SIG-M5 (cell line): ENCODE measurements around the gene CDH22.

Experiments used
- DNase-seq: peaks from one replicate; lab custom pipeline; 2025; lab: John Stamatoyannopoulos, UW

CDH22 gene

DNA sequence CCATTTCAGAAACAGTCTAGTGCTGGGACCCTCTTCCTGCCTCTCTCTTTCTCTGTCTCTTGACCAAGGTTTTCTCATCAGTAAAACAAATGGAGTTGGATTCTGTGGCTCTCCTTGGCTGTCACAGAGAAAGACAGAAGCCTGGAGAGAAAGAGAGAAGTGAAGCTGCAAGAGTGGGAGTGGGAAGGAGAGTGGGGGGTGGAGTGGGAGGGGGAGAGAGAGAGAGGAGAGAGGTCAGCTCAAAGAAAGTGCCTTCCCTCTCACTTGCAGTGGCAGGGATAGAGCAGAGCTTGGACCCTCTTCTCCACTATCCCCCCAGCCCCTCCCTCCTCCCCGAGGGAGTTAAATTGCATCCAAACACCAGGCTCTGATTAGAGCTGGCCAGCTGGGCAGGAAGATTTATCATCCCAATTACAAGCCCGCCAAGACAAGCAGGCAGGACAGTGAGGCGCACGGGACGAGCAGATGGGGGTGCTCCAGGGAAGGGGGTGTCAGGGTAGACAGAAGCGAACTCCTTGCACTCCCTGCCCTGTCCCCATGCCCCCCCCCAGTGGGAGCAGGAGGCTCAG, 115.8 kb downstream of the CDH22 start:
- DNase-seq: no peak

DNA sequence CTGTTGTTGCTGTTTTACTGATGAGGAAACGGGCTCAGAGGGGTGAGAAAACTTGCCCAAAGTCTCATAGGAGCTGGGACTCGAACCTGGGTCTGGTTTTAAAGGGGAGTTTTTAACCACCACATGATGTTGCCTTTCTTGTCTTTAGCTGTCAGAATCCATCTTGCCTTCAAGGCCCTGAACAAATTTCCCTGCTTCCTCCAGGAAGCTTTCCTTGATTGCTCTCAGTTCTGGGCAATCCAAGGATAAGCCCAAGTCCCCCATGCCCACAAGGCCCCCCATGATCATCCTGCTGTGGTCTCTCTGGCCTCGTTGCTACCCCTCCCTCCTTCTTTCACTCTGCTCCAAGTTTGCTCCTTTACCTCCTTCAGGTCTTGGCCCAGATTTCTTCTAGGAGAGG, 116.7 kb downstream of the CDH22 start:
- no peak for DNase-seq

DNA sequence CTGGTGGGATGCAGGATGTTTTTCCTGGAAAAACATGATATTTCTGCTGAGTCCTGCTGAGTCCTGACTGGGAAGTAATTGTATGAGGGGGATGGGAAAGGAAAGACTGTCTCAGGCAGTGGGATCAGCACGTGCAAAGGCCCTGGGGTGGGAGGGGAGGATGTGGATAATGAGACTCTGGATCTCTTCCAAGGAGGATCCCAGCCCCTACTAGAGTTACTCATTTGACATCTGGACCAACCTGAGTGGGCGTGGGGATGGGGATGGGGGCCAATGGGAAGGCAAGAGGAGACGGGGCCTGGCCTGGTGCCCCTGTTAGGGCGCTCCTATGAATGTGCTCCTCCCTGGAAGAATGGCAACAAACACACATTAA, 117.1 kb downstream of the CDH22 start:
- DNase-seq: no peak

DNA sequence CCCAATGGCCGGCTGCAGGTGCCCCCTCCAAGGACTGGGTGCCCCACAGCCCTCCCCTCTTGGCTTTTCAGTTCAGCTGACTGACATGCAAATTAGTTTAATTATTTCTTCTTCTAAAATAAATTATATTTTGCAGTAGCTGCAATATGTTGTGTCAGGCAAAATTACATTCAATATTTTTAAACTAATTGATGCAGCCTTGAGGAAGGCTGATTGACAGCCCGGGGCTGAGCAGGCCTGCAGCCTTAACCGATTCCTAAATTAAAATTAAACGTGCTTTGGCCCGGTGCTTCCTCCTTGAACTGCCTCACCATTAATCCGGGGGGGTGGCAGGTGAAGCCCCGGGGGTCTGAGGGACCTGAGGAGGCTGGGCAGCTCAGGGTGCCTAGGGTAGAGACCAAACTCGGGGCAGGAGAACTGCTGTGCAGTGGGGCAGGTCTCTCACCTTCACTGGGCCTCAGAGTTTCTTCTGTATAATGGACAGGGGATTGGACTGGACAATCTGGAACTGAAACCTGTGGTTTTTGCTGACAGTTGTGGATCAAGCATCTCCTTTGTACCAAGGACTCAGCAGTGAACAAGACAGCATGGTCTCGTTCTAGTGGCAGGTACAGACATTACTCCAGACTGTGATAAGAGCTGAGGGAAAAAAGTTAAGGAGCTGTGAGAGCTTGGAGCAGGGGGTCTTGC, 117.7 kb downstream of the CDH22 start:
- DNase-seq: no peak

DNA sequence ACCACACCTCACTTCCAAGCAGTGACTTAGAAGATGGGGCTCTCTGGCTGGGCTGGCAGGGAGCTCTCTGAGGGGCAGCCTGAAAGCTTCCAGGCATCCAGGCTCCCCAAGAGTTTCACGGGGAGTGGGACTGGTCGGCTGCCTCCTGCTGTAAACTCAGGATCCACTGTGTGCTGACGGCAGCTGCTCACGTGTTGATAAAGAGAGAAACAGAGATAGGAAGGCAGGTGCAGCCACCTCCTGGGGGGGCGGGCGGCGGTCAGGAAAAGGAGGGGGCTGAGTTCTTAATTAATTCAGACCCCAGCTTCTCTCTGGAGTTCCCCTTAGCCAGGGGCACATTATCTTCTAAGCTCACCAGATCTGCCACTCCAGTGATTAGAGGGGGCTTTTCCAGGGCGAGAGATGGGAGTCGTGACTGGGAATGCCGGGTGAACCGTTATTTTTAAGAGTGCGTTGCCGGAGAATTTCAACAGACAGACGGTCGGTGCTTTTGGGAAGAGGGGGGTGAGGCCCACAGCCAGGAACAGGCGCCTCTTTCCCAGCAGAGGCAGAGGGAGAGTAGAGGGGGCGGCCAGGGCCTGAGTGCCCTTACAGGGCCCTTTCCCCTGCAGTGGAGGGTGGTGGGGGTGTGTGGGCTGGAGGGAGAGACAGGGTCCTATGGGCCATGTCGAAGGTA, 119.3 kb downstream of the CDH22 start:
- no peak for DNase-seq

DNA sequence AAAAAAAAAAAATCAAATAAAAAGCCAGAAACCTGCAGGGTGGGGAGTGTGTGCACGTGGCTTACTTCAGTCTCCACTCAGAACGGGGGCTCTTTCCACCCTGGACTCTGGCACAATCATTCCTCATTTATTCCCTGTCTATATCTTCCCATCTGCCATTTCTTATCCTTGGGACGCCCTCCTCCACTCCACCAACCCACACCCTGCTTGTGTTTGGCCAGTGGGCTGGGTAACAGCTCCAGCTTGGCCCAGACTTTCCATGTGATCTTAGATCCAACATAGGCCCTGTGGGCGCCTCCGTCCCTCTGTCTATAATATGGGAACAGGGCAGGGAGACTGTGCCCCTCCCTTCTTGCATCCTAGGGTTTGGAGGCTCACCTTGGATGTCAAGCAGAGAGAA, 122.1 kb downstream of the CDH22 start:
- no peak for DNase-seq

DNA sequence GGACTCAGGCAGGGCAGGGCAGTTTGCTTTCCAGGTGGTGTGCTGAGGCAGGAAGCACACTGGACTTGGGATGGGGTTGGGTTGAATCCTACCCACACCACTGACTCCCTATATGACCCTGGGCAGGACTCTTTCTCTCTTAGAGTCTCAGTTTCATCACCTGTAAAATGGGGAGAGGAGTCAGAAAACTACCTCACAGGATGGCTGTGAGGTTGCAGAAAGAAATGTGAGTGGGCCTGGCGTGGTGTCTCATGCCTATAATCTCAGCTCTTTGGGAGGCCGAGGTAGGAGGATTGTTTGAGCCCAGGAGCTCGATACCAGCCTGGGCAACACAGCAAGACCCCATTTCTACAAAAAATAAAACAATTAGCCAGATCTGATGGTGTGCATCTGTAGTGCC, 122.9 kb downstream of the CDH22 start:
- DNase-seq: no peak

DNA sequence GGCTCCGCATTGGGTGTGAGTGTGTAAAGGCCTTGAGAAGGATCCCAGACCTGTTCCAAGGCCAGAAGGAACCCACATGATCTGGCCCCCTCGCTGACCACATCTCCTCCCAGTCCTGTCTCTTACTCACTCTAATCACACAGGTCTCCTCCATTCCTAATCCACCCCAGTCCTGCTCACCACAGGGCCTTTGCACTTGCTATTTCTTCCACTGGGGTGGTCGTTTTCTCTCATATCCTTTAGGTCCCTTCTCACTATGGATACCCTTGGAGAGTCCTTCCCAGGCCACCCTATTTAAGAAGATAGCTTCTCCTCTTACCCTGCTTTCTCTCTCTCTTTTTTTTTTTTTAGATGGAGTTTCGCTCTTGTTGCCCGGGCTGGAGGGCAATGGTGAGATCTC, 124.5 kb downstream of the CDH22 start:
- no peak for DNase-seq

DNA sequence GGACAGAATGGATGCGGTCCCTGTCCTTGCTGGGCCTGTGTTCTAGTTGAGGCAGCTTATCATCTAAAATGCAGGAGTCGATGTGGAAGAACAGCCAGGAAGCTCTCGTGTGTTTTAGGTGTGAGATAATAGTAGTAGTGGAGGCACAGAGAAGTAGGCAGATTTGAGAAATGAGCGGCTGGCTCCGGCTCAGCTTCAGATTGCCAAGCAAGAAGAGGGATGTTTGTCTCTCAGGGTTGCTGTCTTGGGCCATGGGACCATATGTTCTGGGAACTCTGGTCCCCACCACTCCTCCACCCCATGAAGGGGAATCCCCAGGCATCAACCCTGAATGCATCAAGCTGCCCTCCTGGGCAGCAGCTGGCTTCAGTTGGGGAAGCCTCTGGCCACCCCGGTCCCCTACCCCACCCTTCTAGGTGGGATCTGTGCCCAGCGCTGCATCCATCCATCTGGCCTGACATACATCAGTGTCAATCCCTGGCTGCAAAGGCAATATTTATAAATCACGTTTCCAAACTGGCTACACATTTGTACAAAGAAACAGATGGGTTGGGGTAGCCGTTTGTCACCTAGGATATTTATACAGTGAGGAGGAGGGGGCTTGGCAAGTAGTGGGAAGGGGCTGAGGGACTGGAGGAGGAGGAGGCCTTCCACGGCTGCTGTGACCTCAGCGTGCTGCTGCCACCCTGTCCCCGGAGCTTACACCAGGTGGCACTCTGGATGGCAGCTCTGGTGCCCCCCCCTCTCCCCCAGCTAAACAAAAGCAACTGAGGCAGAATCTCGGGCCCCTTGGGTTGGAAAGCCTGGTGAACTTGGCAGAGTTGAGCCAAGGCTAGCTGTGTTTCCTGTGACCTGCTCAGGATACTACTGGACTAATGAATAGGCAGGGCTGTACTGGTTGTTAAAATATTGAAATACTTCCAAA, 125.8 kb downstream of the CDH22 start:
- no peak for DNase-seq

DNA sequence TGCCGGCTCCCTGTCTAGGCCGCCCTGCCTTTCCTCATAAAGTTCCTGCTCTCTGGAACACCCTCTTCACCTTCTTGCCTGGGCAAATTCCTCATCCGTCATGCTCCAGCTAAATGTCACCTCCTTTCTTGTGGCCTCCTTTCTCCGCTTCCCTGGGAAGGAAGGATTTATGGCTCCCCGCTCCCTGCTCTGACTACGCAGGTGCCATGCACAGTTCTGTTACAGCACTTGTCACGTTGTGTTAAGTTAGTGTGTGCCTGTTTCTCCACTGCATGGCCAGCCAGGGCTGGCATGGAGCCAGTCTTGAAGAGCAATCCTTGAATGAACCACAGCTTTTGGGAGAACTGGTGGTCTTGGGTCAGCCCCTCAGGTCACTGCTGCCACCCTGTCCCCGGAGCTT, 128.4 kb downstream of the CDH22 start:
- no peak for DNase-seq

DNA sequence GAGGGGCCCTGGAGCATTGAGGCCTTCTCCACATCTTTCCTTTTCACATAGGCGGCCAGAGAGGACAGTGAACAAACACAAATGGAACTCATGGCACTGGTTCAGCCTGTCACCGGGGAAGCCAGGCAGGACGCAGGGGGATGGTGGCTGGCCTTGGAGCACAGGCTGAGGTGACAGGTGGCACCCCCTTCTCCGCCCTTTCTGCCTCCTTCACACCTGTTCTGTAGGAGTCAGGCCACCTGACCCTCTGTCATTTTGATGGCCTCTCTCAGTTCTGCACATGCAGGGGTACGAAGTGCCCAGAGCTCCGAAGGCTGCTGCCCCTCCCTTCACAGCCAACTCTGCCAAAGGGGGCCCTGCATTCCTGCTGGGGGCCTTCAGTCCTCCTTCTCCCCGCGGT, 129.4 kb downstream of the CDH22 start:
- no peak for DNase-seq

DNA sequence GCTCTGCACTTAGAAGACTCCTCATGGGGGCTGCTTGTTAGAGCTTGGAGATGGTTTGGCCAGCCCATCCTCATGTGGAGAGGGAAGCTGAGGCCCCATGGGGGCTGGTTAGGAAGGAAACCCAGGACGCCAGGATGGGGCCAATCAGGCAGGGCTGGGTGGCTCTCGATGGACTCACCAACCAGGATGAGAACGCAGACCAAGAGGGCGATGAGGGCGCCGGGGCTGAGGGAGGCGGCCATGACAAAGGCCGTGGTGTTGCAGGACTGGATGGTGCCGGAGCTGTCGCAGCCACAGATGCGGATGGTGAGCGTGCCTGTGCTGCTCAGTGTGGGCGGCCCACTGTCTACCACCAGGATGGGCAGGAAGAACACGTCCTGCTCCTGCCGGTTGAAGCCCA, 130.5 kb downstream of the CDH22 start:
- no peak for DNase-seq

DNA sequence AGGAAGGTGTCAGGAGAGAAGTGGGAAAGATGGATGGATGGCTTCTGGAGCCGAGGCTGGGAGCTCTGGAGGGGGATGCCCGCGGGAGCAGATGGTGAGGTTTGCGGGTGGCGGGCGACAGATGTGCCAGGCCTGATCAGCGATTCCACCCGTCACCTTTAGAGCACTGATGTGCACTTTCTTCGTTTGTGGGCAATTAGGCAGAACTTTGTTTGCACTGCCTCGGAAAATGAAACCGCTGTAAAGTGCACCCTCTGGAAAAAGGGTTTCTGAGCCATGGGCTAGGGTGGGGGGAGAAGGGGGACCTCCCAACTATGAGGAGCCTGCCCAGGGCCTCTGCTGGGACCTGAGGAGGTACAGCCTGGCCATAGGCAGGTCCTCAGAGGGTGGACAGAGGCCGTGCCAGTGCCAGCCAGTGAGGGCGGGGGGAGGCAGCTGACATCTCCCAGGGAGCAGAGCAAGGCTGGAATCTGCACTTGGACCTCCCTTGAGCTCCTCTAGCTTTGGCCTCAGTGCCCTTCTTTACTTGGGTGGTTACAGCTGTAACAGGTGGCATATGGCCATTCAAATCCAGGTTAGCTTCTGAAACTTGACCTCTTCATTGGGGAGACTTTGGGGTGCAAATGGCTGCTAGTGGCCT, 131.4 kb downstream of the CDH22 start:
- no peak for DNase-seq

DNA sequence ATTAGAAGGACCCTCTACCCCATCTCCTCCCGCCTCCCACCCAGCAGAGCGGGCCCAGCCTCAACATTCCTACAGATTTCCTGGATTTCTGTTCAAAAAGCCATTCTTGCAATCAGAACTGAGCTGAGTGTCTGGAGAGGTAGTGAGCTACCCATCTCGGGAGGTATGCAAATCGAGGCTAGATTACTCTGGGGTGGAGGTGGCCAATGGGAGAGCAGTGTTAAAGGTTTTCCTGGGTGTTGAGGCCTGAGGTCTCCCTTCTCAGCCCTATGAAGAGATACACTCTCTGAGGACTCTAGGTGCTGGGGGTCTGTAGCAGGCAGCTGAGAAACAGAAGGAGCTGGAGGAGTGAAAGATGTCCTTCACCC, 133.2 kb downstream of the CDH22 start:
- DNase-seq: no peak

DNA sequence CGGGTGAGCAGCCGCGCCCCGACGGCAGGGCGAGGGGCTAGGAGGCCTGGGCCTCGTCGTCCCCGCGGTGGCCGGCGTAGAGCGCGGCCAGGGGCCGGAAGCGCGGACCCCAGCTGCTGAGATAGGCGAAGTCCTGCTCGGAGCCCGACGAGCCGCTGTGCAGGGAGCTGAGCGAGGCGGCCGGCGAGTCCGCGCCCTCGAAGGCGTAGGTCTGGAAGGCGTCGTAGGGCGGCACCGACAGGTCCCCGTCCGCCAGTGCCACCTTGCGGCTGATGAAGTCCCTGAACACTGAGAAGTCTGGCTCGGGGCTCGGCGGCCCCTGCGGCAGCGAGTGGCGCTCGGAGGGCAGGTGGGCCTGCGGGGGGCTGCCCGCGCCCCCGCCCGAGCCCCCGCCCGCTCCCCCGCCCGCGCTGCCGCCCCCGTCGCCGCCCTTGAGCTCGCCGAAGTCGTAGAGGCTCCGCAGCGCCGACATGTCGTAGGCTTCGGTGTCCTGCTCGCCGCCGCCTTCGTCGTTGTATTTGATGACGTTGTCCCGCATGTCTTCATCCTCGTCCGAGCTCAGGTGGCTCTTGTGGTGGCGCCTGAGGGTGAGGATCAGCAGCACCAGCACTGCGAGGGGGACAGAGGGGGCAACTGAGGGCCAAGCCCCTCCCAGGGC, 133.7 kb downstream of the CDH22 start:
- no peak for DNase-seq

DNA sequence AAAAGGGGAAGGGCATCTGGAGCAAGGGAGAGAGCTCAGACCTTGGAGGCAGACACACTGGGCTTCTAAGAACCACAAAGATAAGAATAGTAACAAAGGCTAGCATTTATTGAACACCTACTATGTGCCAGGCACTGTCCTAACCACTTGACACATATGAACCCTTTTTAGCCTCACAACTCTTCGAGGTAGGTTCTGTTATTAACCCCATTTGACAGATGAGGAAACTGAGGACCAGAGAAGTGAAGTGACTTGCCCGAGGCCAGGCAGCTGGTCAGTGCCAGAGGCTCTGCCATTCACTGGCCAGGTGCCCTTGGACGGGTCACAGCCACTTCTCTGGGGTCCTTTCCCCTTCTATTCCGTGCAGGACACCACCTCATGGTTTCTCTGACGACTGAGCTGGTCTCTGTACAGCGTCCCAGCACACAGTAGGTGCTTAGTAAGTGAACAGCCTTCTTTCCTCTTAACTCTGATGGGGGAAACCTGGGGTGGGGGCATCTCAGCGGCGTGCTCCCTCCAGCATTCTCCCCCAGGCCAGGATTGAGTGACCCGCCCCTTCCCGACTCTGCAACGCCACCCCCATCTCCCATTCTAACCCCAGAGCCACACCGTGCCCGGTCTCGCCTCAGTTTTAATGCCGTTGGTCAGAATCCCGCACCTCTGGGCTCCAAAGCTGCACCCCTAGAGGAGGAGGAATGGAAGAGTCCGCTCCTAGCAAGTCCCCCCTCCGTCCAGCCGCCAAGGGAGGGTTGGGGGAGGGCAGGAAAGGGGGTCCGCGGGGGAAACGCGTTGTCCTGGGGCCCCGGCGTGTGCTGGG, 134.4 kb downstream of the CDH22 start:
- no peak for DNase-seq

DNA sequence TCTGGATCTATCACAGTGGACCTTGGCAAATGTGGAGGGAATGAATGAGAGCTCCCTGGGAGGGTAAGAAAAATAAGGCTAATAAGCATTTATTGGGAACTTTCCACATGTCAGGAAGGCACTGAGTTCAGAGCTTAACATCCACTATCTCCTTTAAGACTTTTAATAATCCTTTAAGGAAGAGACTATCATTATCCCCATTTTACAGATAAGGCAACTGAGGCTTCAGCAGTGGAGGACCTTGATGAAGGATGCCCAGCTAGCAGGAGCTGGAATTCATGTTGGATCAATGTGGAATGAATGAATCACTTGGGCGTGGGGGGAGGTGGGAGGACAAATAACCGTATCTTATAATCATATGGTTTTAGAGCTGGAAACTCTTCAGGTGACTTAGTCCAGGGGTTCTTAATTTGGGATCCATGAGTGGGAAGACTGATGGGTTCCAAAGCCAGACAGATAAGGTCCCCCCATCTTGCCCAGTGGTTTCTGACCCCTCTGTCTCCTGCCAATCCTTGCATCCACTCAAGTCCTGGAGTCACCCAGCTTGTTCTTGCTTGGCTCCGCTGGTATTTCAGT, 135.2 kb downstream of the CDH22 start:
- no peak for DNase-seq

DNA sequence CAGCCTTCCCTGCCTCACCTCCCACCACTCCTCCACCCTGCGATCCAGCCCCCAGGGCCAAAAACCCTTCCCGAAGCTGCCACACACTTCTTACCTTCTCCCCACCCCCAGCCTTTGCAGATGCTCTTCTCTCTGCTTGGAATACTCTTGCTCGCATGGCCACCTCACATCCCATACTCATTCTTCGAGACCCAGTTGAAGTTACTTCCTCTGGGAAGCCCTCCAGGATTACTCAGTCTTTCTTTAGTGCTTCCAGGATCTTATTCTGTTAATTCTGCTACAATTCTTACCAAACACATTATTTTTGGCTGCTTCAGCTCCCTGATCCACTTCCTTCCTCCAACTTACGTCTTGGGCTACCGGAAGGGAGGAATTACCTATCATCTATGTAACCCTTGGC, 135.8 kb downstream of the CDH22 start:
- no peak for DNase-seq

DNA sequence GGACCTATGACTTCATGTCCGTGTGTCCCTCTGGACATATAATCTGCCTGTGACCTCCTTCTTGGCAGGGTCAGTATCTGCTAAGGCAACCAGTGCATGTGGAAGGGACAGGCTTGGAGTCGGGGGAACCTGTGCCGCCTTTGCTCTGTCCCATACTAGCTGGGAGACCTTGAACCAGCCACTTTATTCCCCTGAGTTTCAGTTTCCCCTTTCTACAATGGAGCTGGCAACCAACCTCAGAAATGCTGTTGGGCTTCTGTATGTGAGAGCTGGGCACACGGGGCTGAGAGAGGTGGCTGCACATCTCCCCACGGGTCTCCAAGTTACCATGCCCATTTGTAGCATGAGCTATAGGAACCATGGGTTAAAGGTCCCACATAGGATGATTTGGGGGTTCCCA, 136.4 kb downstream of the CDH22 start:
- no peak for DNase-seq

DNA sequence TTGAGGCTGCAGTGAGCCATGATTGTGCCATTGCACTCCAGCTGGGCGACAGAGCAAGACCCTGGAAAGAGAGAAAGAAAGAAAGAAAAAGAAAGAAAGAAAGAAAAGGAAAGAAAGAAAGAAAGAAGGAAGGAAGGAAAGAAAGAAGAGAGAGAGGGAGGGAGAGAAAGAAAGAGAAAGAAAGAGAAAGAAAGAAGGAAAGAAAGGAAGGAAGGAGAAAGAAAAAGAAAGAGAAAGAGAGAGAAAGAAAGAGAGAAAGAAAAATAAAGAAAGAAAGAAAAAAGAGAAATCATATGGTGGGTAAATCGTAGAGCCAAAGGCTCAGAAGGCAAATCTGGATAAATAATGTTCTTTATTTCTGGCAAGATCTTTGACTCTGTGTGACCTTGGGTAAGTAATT, 136.8 kb downstream of the CDH22 start:
- no peak for DNase-seq
